HepG2 (cell line): ENCODE measurements around the gene MAFB. TPM values are rescaled to one million over a fixed set of nuclear protein-coding genes. Genes with fewer than 3 reads are reported as not detected.

Source experiments
- CERS6 ChIP-seq: sonication (generic); formaldehyde crosslinking; IDR thresholded peaks from 2 replicates; pipeline ENCODE4 v1.5.0; 2020; ENCODE audit warnings: missing genetic modification reagents
- HMG20B ChIP-seq: conservative IDR thresholded peaks from 2 replicates; pipeline ENCODE4 v1.6.1; 2016; ENCODE audit warnings: missing genetic modification reagents, missing compliant biosample characterization
- HNRNPUL1 ChIP-seq: fragments of 200-400 bp; formaldehyde crosslinking; IDR thresholded peaks from 2 replicates; pipeline ENCODE4 v1.6.1; 2017; ENCODE audit warnings: low read depth, mild to moderate bottlenecking, low read length, moderate library complexity
- KLF12 ChIP-seq: sonication (generic); formaldehyde crosslinking; IDR thresholded peaks from 2 replicates; pipeline ENCODE4 v1.4.0; 2020; ENCODE audit warnings: missing genetic modification reagents, borderline replicate concordance
- MXD3 ChIP-seq: IDR thresholded peaks from 2 replicates; pipeline ENCODE4 v1.6.1; 2016; ENCODE audit warnings: mild to moderate bottlenecking, missing biosample characterization, missing genetic modification reagents
- NCOA1 ChIP-seq: sonication (generic); formaldehyde crosslinking; IDR thresholded peaks from 2 replicates; pipeline ENCODE4 v1.9.0; 2021; ENCODE audit warnings: missing genetic modification reagents
- NR1H2 ChIP-seq: sonication (generic); formaldehyde crosslinking; IDR thresholded peaks from 2 replicates; pipeline ENCODE4 v1.8.1; 2022; ENCODE audit warnings: low read depth, missing genetic modification reagents, borderline replicate concordance
- NR2C2 ChIP-seq: sonication (generic); formaldehyde crosslinking; IDR thresholded peaks from 2 replicates; pipeline ENCODE4 v1.4.0; 2020; ENCODE audit warnings: missing genetic modification reagents, mild to moderate bottlenecking, moderate library complexity, borderline replicate concordance
- PAWR ChIP-seq: sonication (generic); formaldehyde crosslinking; IDR thresholded peaks from 2 replicates; pipeline ENCODE4 v1.4.0; 2020; ENCODE audit warnings: missing genetic modification reagents, mild to moderate bottlenecking, borderline replicate concordance
- PHF21A ChIP-seq: sonication (generic); formaldehyde crosslinking; IDR thresholded peaks from 2 replicates; pipeline ENCODE4 v1.5.0; 2020; ENCODE audit warnings: mild to moderate bottlenecking, missing genetic modification reagents
- SAP130 ChIP-seq: IDR thresholded peaks from 2 replicates; pipeline ENCODE4 v1.6.1; 2016; ENCODE audit warnings: low read depth
- SIN3A ChIP-seq: IDR thresholded peaks from 2 replicates; pipeline ENCODE4 v1.6.1; 2011; ENCODE audit warnings: low read depth, mild to moderate bottlenecking, control low read depth, low read length, borderline replicate concordance
- SMC3 ChIP-seq: IDR thresholded peaks from 2 replicates; pipeline ENCODE4 v1.6.1; 2011; ENCODE audit warnings: low read length, improper control_type of control experiment
- SRSF1 ChIP-seq: fragments of 200-400 bp; formaldehyde crosslinking; optimal IDR thresholded peaks from 2 replicates; pipeline ENCODE3; 2017; ENCODE audit warnings: mild to moderate bottlenecking, low read depth, low read length, moderate library complexity
- TRAFD1 ChIP-seq: sonication (generic); formaldehyde crosslinking; IDR thresholded peaks from 2 replicates; pipeline ENCODE4 v1.5.1; 2020; ENCODE audit warnings: missing genetic modification reagents, mild to moderate bottlenecking, borderline replicate concordance
- ZGPAT ChIP-seq: IDR thresholded peaks from 2 replicates; pipeline ENCODE4 v1.6.1; 2016; ENCODE audit warnings: mild to moderate bottlenecking
- ZHX1 ChIP-seq: sonication (generic); formaldehyde crosslinking; IDR thresholded peaks from 2 replicates; pipeline ENCODE4 v1.8.1; 2022; ENCODE audit warnings: low read depth, mild to moderate bottlenecking, missing genetic modification reagents
- ZNF274 ChIP-seq: sonication (generic); formaldehyde crosslinking; IDR thresholded peaks from 2 replicates; pipeline ENCODE4 v1.5.1; 2020; ENCODE audit warnings: mild to moderate bottlenecking, missing genetic modification reagents
- ZNF317 ChIP-seq: sonication (generic); formaldehyde crosslinking; IDR thresholded peaks from 2 replicates; pipeline ENCODE4 v1.5.0; 2020; ENCODE audit warnings: mild to moderate bottlenecking, missing genetic modification reagents
- ZNF441 ChIP-seq: sonication (generic); formaldehyde crosslinking; IDR thresholded peaks from 2 replicates; pipeline ENCODE4 v1.7.0; 2021; ENCODE audit warnings: missing genetic modification reagents, borderline replicate concordance
- ZNF619 ChIP-seq: sonication (generic); formaldehyde crosslinking; IDR thresholded peaks from 2 replicates; pipeline ENCODE4 v1.4.0; 2020; ENCODE audit warnings: mild to moderate bottlenecking, missing genetic modification reagents
- polyA plus RNA-seq, 8 experiments: library from polyadenylated mRNA; depleted of rRNA in 3 of 8; stranded (reverse) in 7 of 8; unstranded in 1 of 8; fragments of >200 nt; fragmentation: Illumina TruSeq in 4 of 8; extraction: Trizol in 4 of 8; gene quantifications; 2 replicates each; pipeline versions ENCODE4 v1.2.1 to v1.2.3, GENCODE V29; 2011 to 2016; ENCODE audit warnings: low read depth in 4 of 8, missing spikeins in 1 of 8, mixed read lengths in 1 of 8; ENCODE audit not compliant: insufficient read depth in 1 of 8
- total RNA-seq, 5 experiments: library from RNA; depleted of rRNA; stranded (reverse); fragments of >200 nt; fragmentation: Illumina TruSeq; extraction: Trizol; gene quantifications; 2 replicates each; pipeline ENCODE4 v1.2.3, GENCODE V29; 2016; ENCODE audit warnings: low read depth in 1 of 5

The MAFB gene
- total and polyA plus RNA-seq, 2 of the 13 experiments (the other 11 are each of a cell fraction or from before 2014, with no cell fraction given) = 0.08 to 0.11 TPM

- TF ChIP-seq ZGPAT (0 out of 2 replicates have a peak, but pooled peaks have one; percentile 1), CERS6 (CRISPR knock-in tag) (no peak), MXD3 (CRISPR knock-in tag) (no peak), ZHX1 (CRISPR knock-in tag) (no peak), ZNF441 (CRISPR knock-in tag) (no peak), SIN3A (peak; percentile 67; the same call in 1 of the 2 replicates), HNRNPUL1 (no peak), SAP130 (CRISPR knock-in tag) (peak; percentile 66; the same call in 1 of the 2 replicates), ZNF274 (CRISPR knock-in tag) (no peak; the same call in 1 of the 2 replicates), NR2C2 (CRISPR knock-in tag) (0 out of 2 replicates have a peak, but pooled peaks have one; percentile 32), NCOA1 (CRISPR knock-in tag) (no peak), SRSF1 (peak; percentile 37), PHF21A (no peak), PAWR (CRISPR knock-in tag) (no peak), NR1H2 (CRISPR knock-in tag) (no peak), ZNF317 (CRISPR knock-in tag) (no peak), ZNF619 (CRISPR knock-in tag) (no peak), KLF12 (CRISPR knock-in tag) (0 out of 2 replicates have a peak, but pooled peaks have one; percentile 60), TRAFD1 (CRISPR knock-in tag) (no peak), HMG20B (CRISPR knock-in tag) (0 out of 2 replicates have a peak, but pooled peaks have one; percentile 20), SMC3 (no peak)
Measured at GRCh38 chr20:40689100-40689942, at the start of gene MAFB (continued).
